Breast epithelium (tissue), 4 donors: ENCODE results near the gene PDLIM1. TPM values are rescaled to one million over a fixed set of nuclear protein-coding genes. Genes with fewer than 3 reads are reported as not detected.

Experiments used
- DNase-seq, 2 donors: peaks; one replicate each; pipeline ENCODE4 v3.0.0-alpha.2; 2019; ENCODE audit warnings: low spot score in 2 of 2
- H3K27ac ChIP-seq, 2 donors: fragments of 200-600 bp; sonication (generic) in 1 of 2; one replicate each; pipeline ENCODE4 v1.5.1; 2016 to 2019; ENCODE audit warnings: mild to moderate bottlenecking in 1 of 2
- H3K27me3 ChIP-seq, 2 donors: fragments of 200-600 bp; sonication (generic) in 1 of 2; one replicate each; pipeline versions ENCODE4 v1.5.1 to v1.6.0; 2017 to 2019; ENCODE audit warnings: control low read depth in 1 of 2, mild to moderate bottlenecking in 1 of 2
- H3K36me3 ChIP-seq: fragments of 200-600 bp; one replicate; pipeline ENCODE4 v1.5.1; 2019
- H3K4me1 ChIP-seq, 2 donors: fragments of 200-600 bp; sonication (generic); one replicate each; pipeline ENCODE4 v1.5.1; 2016 to 2019; ENCODE audit warnings: control low read depth in 1 of 2
- H3K4me3 ChIP-seq, 3 donors: fragments of 200-600 bp; sonication (generic); 1 replicate in 2 of 3; 2 replicates in 1 of 3; pipeline ENCODE4 v1.5.1; 2016 to 2019; ENCODE audit warnings: mild to moderate bottlenecking in 3 of 3, moderate library complexity in 2 of 3
- H3K9me3 ChIP-seq, 2 donors: fragments of 200-600 bp; sonication (generic) in 1 of 2; one replicate each; pipeline ENCODE4 v1.5.1; 2016 to 2019; ENCODE audit warnings: control low read depth in 1 of 2
- CTCF ChIP-seq, 3 donors: fragments of 450-650 bp; IDR thresholded peaks; one replicate each; pipeline ENCODE4 v1.5.1; 2016 to 2017; ENCODE audit warnings: antibody characterized with exemption in 3 of 3, mild to moderate bottlenecking in 3 of 3, moderate library complexity in 3 of 3
- POLR2A ChIP-seq: fragments of 450-650 bp; IDR thresholded peaks from one replicate; pipeline ENCODE4 v1.6.1; 2016; ENCODE audit warnings: antibody characterized with exemption, mild to moderate bottlenecking, moderate library complexity
- POLR2AphosphoS5 ChIP-seq, 3 donors: sonication (generic); formaldehyde crosslinking; IDR thresholded peaks; one replicate each; pipeline ENCODE4 v1.6.1; 2017; ENCODE audit warnings: antibody characterized with exemption in 3 of 3
- intact Hi-C: fragments of 100-400 bp; cut with DNase I; formaldehyde crosslinking; loops from one replicate; pipeline ENCODE4 v1.15.1; 2023; ENCODE audit warnings: low total_unique reads
- total RNA-seq, 3 donors: library from RNA; depleted of rRNA; stranded (reverse); fragments of >200 nt; gene quantifications; one replicate each; pipeline ENCODE4 v1.1.0, GENCODE V29; 2016

PDLIM1 gene
- total RNA-seq, 3 donors from 2014 or later: 80.8 to 143 (median 87.7) TPM

GRCh38 chr10:95289003-95289920 is 1.5 kb downstream of the PDLIM1 start:
- H3K4me3 ChIP-seq: peak overlapping the region; percentile 69 to 98 (median 96)
- peak in 1 of 3 donors; percentile 32 for TF ChIP-seq POLR2AphosphoS5 (IDR thresholded peaks at IDR 0.05)
- TF ChIP-seq CTCF (IDR thresholded peaks at IDR 0.05): peak in 2 of 3 donors; percentile 22 to 28
- TF ChIP-seq POLR2A: no peak

GRCh38 chr10:95288303-95288702 is 2.5 kb downstream of the PDLIM1 start:
- TF ChIP-seq POLR2AphosphoS5 (IDR thresholded peaks at IDR 0.05) (no peak), POLR2A (no peak), CTCF (IDR thresholded peaks at IDR 0.05) (no peak)
- Histone ChIP-seq H3K9me3 (no peaks in the 10 kb centered on the region), H3K36me3 (no peaks in the 10 kb centered on the region), H3K4me3 (peak overlapping the region in 2 of 3 donors; percentile 69 to 98), H3K27ac (peak overlapping the region; percentile 6 to 92), H3K4me1 (peaks cover 0 to 8% of the 10 kb centered on the region in 2 donors), H3K27me3 (no peaks in the 10 kb centered on the region)
- no peak for DNase-seq
- intact Hi-C loops: no loop called here

More at GRCh38 chr10:95289003-95289920, 1.5 kb downstream of the PDLIM1 start:
- no peaks in the 10 kb centered on the region for H3K27me3 ChIP-seq
- H3K27ac ChIP-seq: peak overlapping the region; percentile 92 to 96
- H3K9me3 ChIP-seq: no peaks in the 10 kb centered on the region
- intact Hi-C loops: no loop called here
- H3K36me3 ChIP-seq: no peaks in the 10 kb centered on the region
- DNase-seq: no peak
- H3K4me1 ChIP-seq: peaks cover 0 to 8% of the 10 kb centered on the region in 2 donors

GRCh38 chr10:95287281-95287680 is 3.5 kb downstream of the PDLIM1 start:
- H3K4me1 ChIP-seq: peaks cover 0 to 8% of the 10 kb centered on the region in 2 donors
- H3K27me3 ChIP-seq: no peaks in the 10 kb centered on the region
- no peaks in the 10 kb centered on the region for H3K9me3 ChIP-seq
- TF ChIP-seq CTCF (IDR thresholded peaks at IDR 0.05): no peak
- TF ChIP-seq POLR2A: no peak
- no peak for TF ChIP-seq POLR2AphosphoS5 (IDR thresholded peaks at IDR 0.05)
- H3K36me3 ChIP-seq: no peaks in the 10 kb centered on the region
- no peak for DNase-seq
- H3K4me3 ChIP-seq: peak overlapping the region in 1 of 3 donors; percentile 17
- peak overlapping the region; percentile 1 to 92 for H3K27ac ChIP-seq
- intact Hi-C loops: no loop called here

GRCh38 chr10:95286707-95287106 is 4.1 kb downstream of the PDLIM1 start:
- H3K36me3 ChIP-seq: no peaks in the 10 kb centered on the region
- peak overlapping the region in 1 of 3 donors; percentile 17 for H3K4me3 ChIP-seq
- intact Hi-C loops: no loop called here
- peaks cover 0 to 8% of the 10 kb centered on the region in 2 donors for H3K4me1 ChIP-seq
- TF ChIP-seq CTCF (IDR thresholded peaks at IDR 0.05) (no peak), POLR2AphosphoS5 (IDR thresholded peaks at IDR 0.05) (no peak), POLR2A (no peak)
- peak overlapping the region; percentile 36 to 92 for H3K27ac ChIP-seq
- H3K9me3 ChIP-seq: no peaks in the 10 kb centered on the region
- DNase-seq: no peak
- H3K27me3 ChIP-seq: no peaks in the 10 kb centered on the region

GRCh38 chr10:95285556-95285955 is 5.2 kb downstream of the PDLIM1 start:
- no peaks in the 10 kb centered on the region for H3K9me3 ChIP-seq
- intact Hi-C loops: no loop called here

More at GRCh38 chr10:95285556-95285955, 5.2 kb downstream of the PDLIM1 start:
- peak overlapping the region in 1 of 2 donors; percentile 9 for H3K27ac ChIP-seq
- DNase-seq: no peak
- TF ChIP-seq CTCF (IDR thresholded peaks at IDR 0.05) (no peak), POLR2A (no peak), POLR2AphosphoS5 (IDR thresholded peaks at IDR 0.05) (no peak)
- H3K4me1 ChIP-seq: peaks cover 0 to 8% of the 10 kb centered on the region in 2 donors
- H3K36me3 ChIP-seq: no peaks in the 10 kb centered on the region
- no peaks in the 10 kb centered on the region for H3K27me3 ChIP-seq
- no peak overlapping the region for H3K4me3 ChIP-seq
